Fibroblast of peridontal ligament (primary cell): ENCODE results near the gene PAX1.

Experiments
- DNase-seq: peaks from one replicate; pipeline ENCODE4 v3.0.0-alpha.2; 2010; ENCODE audit errors: extremely low read depth

The PAX1 gene

GRCh38 chr20:21705575-21706260, at the start of gene PAX1:
Gene PAX1 (plus strand): TSS chr20:21705664. CDS start chr20:21705713, 49 bp downstream.
- DNase-seq: no peak

GRCh38 chr20:21656308-21657067, 49.0 kb upstream of the PAX1 start:
- no peak for DNase-seq

DNA sequence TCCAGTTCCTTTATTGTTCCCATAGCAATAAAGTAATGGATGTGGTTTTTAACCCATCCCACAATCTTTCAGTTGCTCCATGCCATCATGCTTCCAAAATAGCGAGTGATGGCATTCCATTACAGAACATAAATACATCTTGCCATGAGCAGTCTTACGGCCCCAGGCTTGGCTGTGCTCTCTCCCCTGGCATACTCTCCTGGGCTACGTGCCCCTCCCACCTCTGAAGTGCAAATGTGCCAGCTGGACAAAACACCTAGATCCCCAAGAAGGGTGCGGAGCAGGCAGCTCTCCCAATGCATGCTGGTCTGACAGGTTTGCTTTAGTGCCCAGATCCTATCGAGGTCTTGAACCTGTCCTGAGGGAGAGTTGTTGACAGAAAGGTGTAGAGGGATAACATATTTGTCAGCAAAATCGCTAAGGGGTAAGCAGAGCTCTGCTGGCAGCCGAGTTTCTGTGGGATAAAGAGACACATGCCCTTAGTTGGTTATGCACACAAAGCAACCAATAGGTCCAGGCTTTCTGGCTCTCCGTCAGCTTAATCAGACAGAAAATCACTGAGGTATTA, 43.9 kb upstream of the PAX1 start:
- DNase-seq: no peak

DNA sequence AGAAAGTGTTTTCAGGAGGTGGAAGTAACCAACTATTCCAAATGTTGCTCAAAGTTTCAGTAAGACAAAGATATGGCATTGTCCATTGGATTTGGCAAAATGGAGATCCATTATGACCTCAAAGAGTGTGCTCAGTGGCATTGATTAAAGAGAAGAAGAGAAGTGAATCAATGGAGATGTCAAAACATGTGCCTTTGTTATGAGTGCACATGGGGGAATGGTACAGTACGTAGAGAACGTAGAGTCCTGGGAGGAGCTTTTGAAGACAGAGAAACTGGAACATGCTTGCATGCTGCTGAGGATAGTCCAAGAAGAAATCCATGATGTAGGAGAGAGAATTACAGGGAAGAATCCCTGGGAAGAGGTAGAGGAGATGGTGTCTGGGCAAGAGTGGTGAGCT, 42.0 kb upstream of the PAX1 start:
- no peak for DNase-seq

- no peak for DNase-seq
These were observed 39.6 kb upstream of the PAX1 start for GRCh38 chr20:21665687-21666446.

GRCh38 chr20:21670126-21670525, 35.3 kb upstream of the PAX1 start:
- DNase-seq: no peak

- no peak for DNase-seq
These were observed 34.5 kb upstream of the PAX1 start for GRCh38 chr20:21670981-21671380.

DNA sequence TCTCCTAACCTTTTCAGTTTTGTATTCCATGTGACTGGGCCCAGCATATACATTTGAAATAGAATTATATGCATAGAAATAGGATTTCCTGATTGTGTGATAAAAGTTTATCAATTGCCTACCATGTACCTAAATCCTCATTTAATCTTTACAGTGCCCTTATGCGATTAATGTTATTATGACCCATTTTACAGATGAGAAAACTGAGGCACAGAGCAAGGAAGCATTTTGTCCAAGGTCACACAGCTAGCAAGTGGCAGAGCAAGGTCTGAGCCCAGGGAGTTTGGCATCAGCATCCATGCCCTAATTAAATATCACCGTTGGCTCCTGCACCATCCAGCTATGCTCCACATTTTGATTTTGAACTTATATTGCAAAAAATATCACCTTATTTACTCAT, 28.2 kb upstream of the PAX1 start:
- no peak for DNase-seq

DNA sequence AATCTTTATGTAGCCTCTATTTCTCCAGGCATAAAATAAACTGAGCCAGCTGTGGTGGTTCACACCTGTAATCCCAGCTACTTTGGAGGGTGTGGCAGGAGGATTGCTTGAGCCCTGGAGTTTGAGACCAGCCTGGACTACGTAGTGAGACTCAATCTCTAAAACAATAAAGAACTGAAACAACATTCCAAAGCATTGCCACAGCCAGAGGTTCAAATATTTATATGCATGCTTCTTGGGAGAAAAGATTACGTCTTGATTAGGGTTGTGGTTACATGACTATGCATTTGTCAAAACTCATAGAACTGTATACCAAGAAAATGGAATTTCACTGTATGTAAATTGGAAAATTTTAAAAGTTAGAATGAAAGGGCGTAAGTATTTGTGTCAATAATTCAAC, 27.7 kb upstream of the PAX1 start:
- DNase-seq: no peak

- no peak for DNase-seq
These were observed 24.1 kb upstream of the PAX1 start for GRCh38 chr20:21681234-21681921.

GRCh38 chr20:21681922-21682318, 23.5 kb upstream of the PAX1 start:
- no peak for DNase-seq

GRCh38 chr20:21682521-21682954, 22.9 kb upstream of the PAX1 start:
- DNase-seq: no peak

- DNase-seq: no peak
These were observed 20.8 kb upstream of the PAX1 start for GRCh38 chr20:21684671-21685070.

- no peak for DNase-seq
These were observed 19.5 kb upstream of the PAX1 start for GRCh38 chr20:21685981-21686380.

DNA sequence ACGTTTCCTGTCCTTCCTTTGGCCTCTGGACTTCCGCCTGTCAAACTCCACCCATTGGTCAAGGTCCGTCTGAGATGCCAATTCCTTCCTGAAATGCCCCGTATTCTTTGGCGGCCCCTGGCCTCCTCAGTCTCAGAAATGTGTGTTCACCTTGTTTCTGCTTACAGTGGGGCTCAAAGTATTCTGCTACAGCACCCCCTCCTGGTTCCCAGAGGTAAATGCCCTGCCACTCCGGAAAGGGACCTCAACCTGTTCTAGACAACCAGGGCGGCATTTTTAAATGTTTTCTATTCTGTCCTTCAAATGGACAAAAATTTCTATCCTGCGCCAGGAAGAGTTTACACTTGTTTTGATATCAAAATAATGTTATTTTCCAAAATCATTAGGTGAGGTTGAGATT, 12.1 kb upstream of the PAX1 start:
- no peak for DNase-seq

DNA sequence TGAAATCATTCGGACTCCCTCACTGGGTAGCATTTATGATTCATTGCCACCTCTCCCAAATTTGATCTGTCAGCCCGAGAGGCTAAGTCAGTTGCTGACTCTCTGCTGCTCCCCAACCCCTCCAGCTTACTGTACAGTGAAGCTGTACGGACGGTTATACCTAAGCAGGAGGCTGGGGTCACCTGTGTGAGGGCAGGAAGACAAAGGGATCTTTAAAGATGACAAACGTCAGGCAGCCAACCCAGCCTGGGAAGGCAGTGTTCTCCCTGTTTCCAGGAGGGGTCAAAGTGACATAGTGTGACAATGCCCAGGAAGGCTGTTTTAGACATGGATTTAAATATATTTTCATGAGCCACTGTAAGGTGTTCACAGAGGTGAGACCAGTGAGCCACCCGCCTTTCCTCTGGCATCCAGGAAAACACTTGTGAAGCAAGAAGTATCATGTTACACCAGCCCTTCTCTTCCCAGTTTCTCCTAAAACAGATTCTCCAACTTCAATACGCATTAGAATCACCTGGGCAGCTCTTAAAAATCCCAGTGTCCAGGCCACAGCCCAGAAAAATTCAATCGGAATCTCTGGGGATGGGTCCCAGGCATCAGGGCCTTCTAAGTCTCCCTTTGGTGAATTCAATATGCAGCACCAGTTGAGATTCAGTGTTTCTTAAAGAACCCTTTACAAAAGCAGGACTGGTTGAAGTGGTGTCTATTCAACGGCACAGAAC, 6.8 kb upstream of the PAX1 start:
- DNase-seq: no peak

DNA sequence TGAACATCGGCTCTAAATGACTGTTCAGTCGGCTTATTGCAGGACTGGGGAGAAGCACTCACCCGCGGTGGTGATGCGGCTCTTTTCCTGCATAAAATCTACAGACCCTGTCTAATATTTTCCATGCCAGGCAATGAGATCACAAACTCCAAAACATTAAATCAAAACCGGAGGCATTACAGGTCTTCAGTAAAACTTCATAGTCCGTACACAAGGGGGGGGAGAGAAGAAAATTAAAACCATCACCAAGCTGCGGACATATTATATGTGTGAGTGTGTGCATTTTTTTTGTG, 6.3 kb upstream of the PAX1 start:
- DNase-seq: no peak

- DNase-seq: no peak
These were observed 4.1 kb upstream of the PAX1 start for GRCh38 chr20:21701171-21701876.

GRCh38 chr20:21702016-21702415, 3.4 kb upstream of the PAX1 start:
- DNase-seq: no peak
